ENCODE data around the gene SPRR1A.

- TF ChIP-seq CTCF (conservative IDR thresholded peaks at IDR 0.05 in 1 of 2, IDR thresholded peaks at IDR 0.05 in 1 of 2; ENCODE audit: extremely low read depth in 1 of 2, insufficient read depth in 1 of 2, low read depth in 1 of 2, low read length in 2 of 2): no peak
- TF ChIP-seq EZH2 (IDR thresholded peaks at IDR 0.05; ENCODE audit: borderline replicate concordance, low read length): no peak
Measured at GRCh38 chr1:152977614-152978013, 6.3 kb upstream of the SPRR1A start.

All from mammary epithelial cell (primary cell).